GM19468 (cell line): ENCODE measurements around the gene DOCK4.

ENCODE experiments used
- ATAC-seq: cut with Tn5 transposase; IDR thresholded peaks from one replicate; pipeline ENCODE4 v1.9.1; 2021; ENCODE audit warnings: mild to moderate bottlenecking, moderate library complexity, moderate number of reproducible peaks; ENCODE audit not compliant: unreplicated experiment; ENCODE audit errors: extremely low read depth

DOCK4 gene

GRCh38 chr7:112116894-112117293 lies 89.3 kb downstream of the DOCK4 start:
- ATAC-seq, result no peak

- ATAC-seq, result no peak
Measured at GRCh38 chr7:112116358-112116757, 89.8 kb downstream of the DOCK4 start.

- no peak for ATAC-seq
Measured at GRCh38 chr7:112115880-112116279, 90.3 kb downstream of the DOCK4 start.

GRCh38 chr7:112113913-112114575 lies 92.2 kb downstream of the DOCK4 start:
- no peak for ATAC-seq

- ATAC-seq, result no peak
Measured at GRCh38 chr7:112112822-112113255, 93.4 kb downstream of the DOCK4 start.

- ATAC-seq, result no peak
Measured at GRCh38 chr7:112110651-112111050, 95.5 kb downstream of the DOCK4 start.

GRCh38 chr7:112110175-112110574 lies 96.0 kb downstream of the DOCK4 start:
- no peak for ATAC-seq

GRCh38 chr7:112108981-112109380 lies 97.2 kb downstream of the DOCK4 start:
- no peak for ATAC-seq

- ATAC-seq, result no peak
Measured at GRCh38 chr7:112105584-112106530, 100.3 kb downstream of the DOCK4 start.

GRCh38 chr7:112104120-112104519 lies 102.1 kb downstream of the DOCK4 start:
- ATAC-seq, result no peak

GRCh38 chr7:112103246-112103645 lies 103.0 kb downstream of the DOCK4 start:
- no peak for ATAC-seq

- no peak for ATAC-seq
Measured at GRCh38 chr7:112101201-112101846, 104.9 kb downstream of the DOCK4 start.

- no peak for ATAC-seq
Measured at GRCh38 chr7:112097524-112097923, 108.7 kb downstream of the DOCK4 start.

- ATAC-seq, result no peak
Measured at GRCh38 chr7:112093409-112093808, 112.8 kb downstream of the DOCK4 start.

GRCh38 chr7:112092709-112093395 lies 113.3 kb downstream of the DOCK4 start:
- no peak for ATAC-seq

- no peak for ATAC-seq
Measured at GRCh38 chr7:112092306-112092705, 113.9 kb downstream of the DOCK4 start.

- ATAC-seq, result no peak
Measured at GRCh38 chr7:112091768-112092167, 114.4 kb downstream of the DOCK4 start.

- ATAC-seq, result no peak
Measured at GRCh38 chr7:112089551-112089950, 116.6 kb downstream of the DOCK4 start.

GRCh38 chr7:112088484-112089016 lies 117.6 kb downstream of the DOCK4 start:
- no peak for ATAC-seq
